Testis (tissue), 3 donors: ENCODE data around the gene DOCK7. TPM values are rescaled to one million over a fixed set of nuclear protein-coding genes. Genes with fewer than 3 reads are reported as not detected.

Experiments
- DNase-seq: peaks from one replicate; pipeline ENCODE4 v3.0.0-alpha.2; 2019
- H3K27ac ChIP-seq, 2 donors: fragments of 200-600 bp; sonication (generic); one replicate each; pipeline ENCODE4 v1.5.1; 2019
- H3K27me3 ChIP-seq: fragments of 200-600 bp; sonication (generic); one replicate; pipeline ENCODE4 v1.5.1; 2019
- H3K36me3 ChIP-seq: fragments of 200-600 bp; sonication (generic); one replicate; pipeline ENCODE4 v1.5.1; 2017; ENCODE audit warnings: low read depth; ENCODE audit errors: missing control alignments
- H3K4me1 ChIP-seq: fragments of 200-600 bp; sonication (generic); one replicate; pipeline ENCODE4 v1.5.1; 2019
- H3K4me3 ChIP-seq, 2 donors: fragments of 200-600 bp; sonication (generic); one replicate each; pipeline ENCODE4 v1.5.1; 2017 to 2019
- H3K9me3 ChIP-seq: fragments of 200-600 bp; sonication (generic); one replicate; pipeline ENCODE4 v1.5.1; 2017
- POLR2A ChIP-seq: fragments of 450-650 bp; IDR thresholded peaks from one replicate; pipeline ENCODE4 v1.6.1; 2017; ENCODE audit warnings: antibody characterized with exemption, mild to moderate bottlenecking, moderate library complexity
- WGBS, 2 donors: methylation state at CpG; one replicate each; pipeline ENCODE4 v1.1.5; 2018; 5-methylcytosine and 5-hydroxymethylcytosine counted together
- intact Hi-C: fragments of 100-400 bp; cut with DNase I; formaldehyde crosslinking; loops from one replicate; pipeline ENCODE4 v1.15.1; 2023; ENCODE audit warnings: low total_unique reads
- polyA plus RNA-seq: library from polyadenylated mRNA; stranded (reverse); fragments of 350-450 nt; fragmentation: Illumina TruSeq; extraction: RNeasy Lipid Tissue Mini Kit (QIAGEN cat#74804); gene quantifications from one replicate; pipeline ENCODE4 v1.2.3, GENCODE V29; 2014; ENCODE audit warnings: low read depth, low replicate concordance; ENCODE audit not compliant: insufficient read depth
- total RNA-seq, 2 donors: library from RNA; depleted of rRNA; stranded (reverse); fragments of >200 nt; gene quantifications; one replicate each; pipeline ENCODE4 v1.2.3, GENCODE V29; 2016
- TF ChIP-seq, protein P1 (sequence below), 3 experiments: fragments of 450-650 bp in 2 of 3; fragments of 200-600 bp in 1 of 3; sonication (generic) in 1 of 3; IDR thresholded peaks; one replicate each; pipeline ENCODE4 v1.5.1; 2016 to 2019; ENCODE audit warnings: antibody characterized with exemption in 3 of 3, mild to moderate bottlenecking in 2 of 3, moderate library complexity in 1 of 3

DOCK7 gene
- total and polyA plus RNA-seq, 3 donors from 2014 or later, result 42.2 to 122 (median 94.3) TPM

DNA sequence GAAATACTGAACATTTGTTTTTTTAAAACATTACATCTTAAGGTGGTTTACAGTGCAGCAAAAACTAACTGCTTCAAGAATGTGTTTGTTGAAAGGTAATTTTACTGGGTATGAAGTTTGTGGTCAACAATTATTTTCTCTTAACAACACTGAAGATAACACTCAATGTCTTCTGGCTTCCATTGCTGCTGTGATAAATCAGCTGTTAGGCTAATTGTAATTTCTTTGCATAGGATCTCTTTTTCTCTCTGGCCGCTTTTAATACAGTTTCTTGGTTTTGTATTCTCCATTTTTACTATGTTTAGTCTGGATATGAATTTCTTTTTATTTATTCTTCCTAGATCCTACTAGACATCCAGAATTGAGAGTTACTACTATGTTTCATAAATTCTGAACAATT lies 44.9 kb downstream of the DOCK7 start:
- H3K27ac ChIP-seq, result no peak overlapping the region
- H3K4me3 ChIP-seq, result no peak overlapping the region
- no peaks in the 10 kb centered on the region for H3K9me3 ChIP-seq
- intact Hi-C loops, result no loop called here
- TF ChIP-seq, protein P1, sequence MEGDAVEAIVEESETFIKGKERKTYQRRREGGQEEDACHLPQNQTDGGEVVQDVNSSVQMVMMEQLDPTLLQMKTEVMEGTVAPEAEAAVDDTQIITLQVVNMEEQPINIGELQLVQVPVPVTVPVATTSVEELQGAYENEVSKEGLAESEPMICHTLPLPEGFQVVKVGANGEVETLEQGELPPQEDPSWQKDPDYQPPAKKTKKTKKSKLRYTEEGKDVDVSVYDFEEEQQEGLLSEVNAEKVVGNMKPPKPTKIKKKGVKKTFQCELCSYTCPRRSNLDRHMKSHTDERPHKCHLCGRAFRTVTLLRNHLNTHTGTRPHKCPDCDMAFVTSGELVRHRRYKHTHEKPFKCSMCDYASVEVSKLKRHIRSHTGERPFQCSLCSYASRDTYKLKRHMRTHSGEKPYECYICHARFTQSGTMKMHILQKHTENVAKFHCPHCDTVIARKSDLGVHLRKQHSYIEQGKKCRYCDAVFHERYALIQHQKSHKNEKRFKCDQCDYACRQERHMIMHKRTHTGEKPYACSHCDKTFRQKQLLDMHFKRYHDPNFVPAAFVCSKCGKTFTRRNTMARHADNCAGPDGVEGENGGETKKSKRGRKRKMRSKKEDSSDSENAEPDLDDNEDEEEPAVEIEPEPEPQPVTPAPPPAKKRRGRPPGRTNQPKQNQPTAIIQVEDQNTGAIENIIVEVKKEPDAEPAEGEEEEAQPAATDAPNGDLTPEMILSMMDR (IDR thresholded peaks at IDR 0.05), result no peak
- no peak for TF ChIP-seq POLR2A
- no peaks in the 10 kb centered on the region for H3K27me3 ChIP-seq
- no peaks in the 10 kb centered on the region for H3K4me1 ChIP-seq
- DNase-seq, result no peak
- WGBS, 2 donors, result 96% methylated on average over 1 of the region's 1 CpG
- H3K36me3 ChIP-seq, result no peaks in the 10 kb centered on the region

DNA sequence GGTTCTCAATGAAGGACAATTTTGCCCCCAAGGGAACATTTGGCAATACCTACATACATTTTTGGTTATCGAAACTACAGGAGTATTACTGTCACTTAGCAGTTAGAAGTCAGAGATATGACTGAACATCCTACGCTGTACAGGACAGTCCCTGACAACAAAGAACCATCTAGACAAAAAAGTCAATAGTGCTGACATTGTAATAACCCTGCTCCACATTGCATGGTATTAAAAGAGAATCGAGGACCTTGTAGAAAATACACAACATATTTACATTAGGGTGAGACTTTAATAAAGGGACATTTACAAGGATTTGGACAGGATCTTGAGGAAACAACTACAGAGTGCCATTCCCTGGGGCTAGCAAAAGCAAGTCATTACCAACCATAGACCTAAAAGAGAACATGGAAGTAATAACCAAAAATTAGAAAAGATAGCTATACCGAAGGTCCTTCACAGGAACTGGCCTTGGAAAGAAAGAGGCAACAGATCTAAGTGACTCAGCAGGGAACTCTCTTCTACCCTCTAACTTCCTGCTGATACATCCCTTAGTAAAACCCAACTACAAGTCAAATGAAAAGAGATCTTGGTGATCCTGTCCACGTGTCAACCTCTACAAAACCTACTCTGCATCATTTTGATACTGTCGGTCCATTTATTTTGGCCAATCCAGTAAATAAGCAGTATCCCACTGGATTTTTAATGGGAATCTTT lies 50.6 kb downstream of the DOCK7 start:
- H3K4me3 ChIP-seq, result no peak overlapping the region
- H3K27ac ChIP-seq, result no peak overlapping the region
- intact Hi-C loops, result no loop called here
- no peaks in the 10 kb centered on the region for H3K9me3 ChIP-seq
- 94 to 97% methylated on average over 6 of the region's 6 CpGs for WGBS, 2 donors
- DNase-seq, result no peak
- H3K36me3 ChIP-seq, result no peaks in the 10 kb centered on the region
- no peaks in the 10 kb centered on the region for H3K4me1 ChIP-seq
- H3K27me3 ChIP-seq, result no peaks in the 10 kb centered on the region
- no peak for TF ChIP-seq POLR2A

DNA sequence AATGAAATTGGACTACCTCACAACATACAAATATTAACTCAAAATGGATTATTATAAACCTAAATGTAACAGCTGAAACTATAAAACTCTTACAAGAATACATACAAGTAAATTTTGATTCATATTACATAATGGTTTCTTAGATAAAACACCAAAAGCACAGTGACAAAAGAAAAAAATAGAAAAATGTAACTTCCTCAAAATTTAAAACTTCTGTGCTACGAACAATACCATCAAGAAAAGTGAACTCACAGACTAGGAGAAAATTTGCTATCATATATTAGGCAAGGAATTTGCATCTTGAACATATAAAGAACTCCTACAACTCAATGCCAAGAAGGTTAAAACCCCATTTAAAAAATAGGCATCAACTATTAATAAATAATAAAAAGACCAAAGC lies 59.7 kb downstream of the DOCK7 start:
- H3K4me3 ChIP-seq, result no peak overlapping the region
- H3K27ac ChIP-seq, result no peak overlapping the region
- H3K9me3 ChIP-seq, result no peaks in the 10 kb centered on the region
- H3K27me3 ChIP-seq, result no peaks in the 10 kb centered on the region
- no peaks in the 10 kb centered on the region for H3K36me3 ChIP-seq
- no peaks in the 10 kb centered on the region for H3K4me1 ChIP-seq
- intact Hi-C loops, result no loop called here
- TF ChIP-seq, protein P1 (IDR thresholded peaks at IDR 0.05), result no peak
- no peak for TF ChIP-seq POLR2A
- WGBS, 2 donors, result 89 to 100% methylated on average over 1 of the region's 1 CpG
- DNase-seq, result no peak

DNA sequence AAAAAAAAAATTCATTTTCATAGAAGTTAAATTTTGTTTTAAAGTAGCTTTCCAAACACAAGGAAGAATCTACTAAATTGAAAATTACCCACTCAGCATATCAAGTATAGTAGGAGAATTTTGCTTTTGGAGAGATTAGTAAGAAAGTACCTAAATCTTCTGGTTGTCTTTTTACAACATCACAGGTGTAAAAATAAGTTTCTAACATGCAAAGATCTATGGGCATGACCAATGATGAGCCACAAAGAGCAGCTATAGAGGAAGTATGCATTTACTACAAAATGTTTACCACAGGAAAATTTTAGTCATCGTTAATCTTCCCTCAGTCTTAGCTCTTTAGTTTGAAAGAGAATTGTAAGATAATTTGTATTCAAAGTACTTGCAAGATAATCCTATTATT lies 62.8 kb downstream of the DOCK7 start:
- Histone ChIP-seq H3K36me3 (no peaks in the 10 kb centered on the region), H3K4me3 (no peak overlapping the region), H3K9me3 (no peaks in the 10 kb centered on the region), H3K4me1 (no peaks in the 10 kb centered on the region), H3K27me3 (no peaks in the 10 kb centered on the region), H3K27ac (no peak overlapping the region)
- 93 to 94% methylated on average over 1 of the region's 1 CpG for WGBS, 2 donors
- no peak for DNase-seq
- no peak for TF ChIP-seq POLR2A
- TF ChIP-seq, protein P1 (IDR thresholded peaks at IDR 0.05), result no peak
- intact Hi-C loops, result no loop called here

DNA sequence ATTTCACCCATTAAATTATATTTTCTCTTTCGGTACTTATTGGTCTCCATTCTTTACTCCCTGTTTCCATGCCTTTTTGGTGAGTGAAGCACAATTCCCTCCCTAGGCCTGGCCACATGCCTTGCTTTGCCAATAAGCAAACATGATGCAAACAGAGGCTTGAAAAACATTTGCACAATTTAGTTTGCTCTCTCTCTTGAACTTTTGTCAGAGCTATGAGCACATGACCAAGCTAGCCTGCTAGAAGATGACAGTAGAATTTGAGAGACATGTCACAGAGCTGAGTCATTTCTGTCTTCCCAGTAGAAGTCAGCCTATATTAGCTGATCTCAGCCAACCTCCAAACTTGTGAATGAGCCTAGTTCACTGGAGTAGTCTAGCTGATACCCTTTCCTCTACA lies 66.3 kb downstream of the DOCK7 start:
- no peak for DNase-seq
- no peak overlapping the region for H3K4me3 ChIP-seq
- intact Hi-C loops, result no loop called here
- no peak overlapping the region for H3K27ac ChIP-seq
- no peaks in the 10 kb centered on the region for H3K4me1 ChIP-seq
- H3K36me3 ChIP-seq, result no peaks in the 10 kb centered on the region
- no peaks in the 10 kb centered on the region for H3K27me3 ChIP-seq
- 94% methylated on average over 1 of the region's 1 CpG for WGBS, 2 donors
- TF ChIP-seq POLR2A, result no peak
- TF ChIP-seq, protein P1 (IDR thresholded peaks at IDR 0.05), result no peak
- no peaks in the 10 kb centered on the region for H3K9me3 ChIP-seq
